ENCODE measurements around the gene RACK1.

RACK1 gene

DNA sequence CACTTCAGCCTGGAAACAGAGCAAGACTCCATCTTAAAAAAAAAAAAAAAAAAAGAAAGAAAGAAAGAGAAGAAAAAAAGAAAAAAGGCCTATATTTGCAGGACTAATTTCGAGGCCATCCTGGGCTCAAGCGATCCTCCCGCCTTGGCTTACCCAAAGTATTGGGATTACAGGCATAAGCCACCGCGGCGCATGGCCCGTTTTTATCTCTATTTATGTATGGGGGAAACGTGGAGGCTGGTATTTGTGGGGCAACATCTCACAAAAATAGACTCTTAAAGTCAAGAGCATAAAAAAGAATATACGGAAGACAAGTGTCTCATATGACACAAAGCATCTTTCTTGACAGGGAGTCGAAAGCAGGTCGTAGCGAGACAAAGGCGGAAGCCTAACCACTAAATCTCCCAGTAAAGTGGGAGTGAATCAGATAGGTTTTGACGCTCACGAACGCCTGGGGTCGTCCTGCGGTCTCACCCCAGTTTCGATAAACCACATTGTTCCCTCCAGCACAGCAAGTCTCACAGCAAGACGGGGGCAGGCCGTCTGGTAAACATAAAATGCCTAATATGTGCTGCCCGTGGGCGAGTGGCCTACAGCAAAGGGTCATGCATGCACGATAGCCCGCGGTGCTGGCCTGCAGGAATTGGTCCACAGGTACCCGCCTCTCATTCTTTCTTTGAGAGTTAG, 22.5 kb downstream of the RACK1 start:
- CTCF ChIA-PET = interaction anchor here (1.9 kb wide), 1 partner anchor 14 kb away, joined by 7 read pairs; no protein-coding TSS in a partner anchor
- TF ChIP-seq, protein P1, sequence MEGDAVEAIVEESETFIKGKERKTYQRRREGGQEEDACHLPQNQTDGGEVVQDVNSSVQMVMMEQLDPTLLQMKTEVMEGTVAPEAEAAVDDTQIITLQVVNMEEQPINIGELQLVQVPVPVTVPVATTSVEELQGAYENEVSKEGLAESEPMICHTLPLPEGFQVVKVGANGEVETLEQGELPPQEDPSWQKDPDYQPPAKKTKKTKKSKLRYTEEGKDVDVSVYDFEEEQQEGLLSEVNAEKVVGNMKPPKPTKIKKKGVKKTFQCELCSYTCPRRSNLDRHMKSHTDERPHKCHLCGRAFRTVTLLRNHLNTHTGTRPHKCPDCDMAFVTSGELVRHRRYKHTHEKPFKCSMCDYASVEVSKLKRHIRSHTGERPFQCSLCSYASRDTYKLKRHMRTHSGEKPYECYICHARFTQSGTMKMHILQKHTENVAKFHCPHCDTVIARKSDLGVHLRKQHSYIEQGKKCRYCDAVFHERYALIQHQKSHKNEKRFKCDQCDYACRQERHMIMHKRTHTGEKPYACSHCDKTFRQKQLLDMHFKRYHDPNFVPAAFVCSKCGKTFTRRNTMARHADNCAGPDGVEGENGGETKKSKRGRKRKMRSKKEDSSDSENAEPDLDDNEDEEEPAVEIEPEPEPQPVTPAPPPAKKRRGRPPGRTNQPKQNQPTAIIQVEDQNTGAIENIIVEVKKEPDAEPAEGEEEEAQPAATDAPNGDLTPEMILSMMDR (IDR thresholded peaks at IDR 0.05; ENCODE audit: control extremely low read depth, extremely low read depth, low read depth, missing control alignments) = no peak
- POLR2A ChIA-PET = interaction anchor here (2.6 kb wide), 1 partner anchor 30 kb away, joined by 7 read pairs; no protein-coding TSS in a partner anchor
- no peak for DNase-seq (ENCODE audit: extremely low spot score)

DNA sequence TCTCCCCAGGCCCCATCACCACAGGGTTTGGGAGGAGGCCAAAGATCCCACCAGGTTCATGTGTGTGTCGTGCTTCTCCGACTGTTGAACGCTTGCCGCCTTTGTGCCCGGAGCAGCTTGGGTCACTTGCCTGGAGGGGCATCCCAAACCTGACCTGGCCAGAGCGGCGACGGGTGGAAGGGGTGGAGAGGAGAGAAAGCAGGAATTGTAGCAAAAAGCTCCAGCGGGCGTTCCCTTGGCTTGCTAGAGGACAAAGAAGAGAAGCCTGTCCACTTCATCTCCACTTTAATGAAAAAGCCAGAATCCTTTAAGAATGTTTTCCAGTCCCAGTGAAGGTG, 23.6 kb downstream of the RACK1 start:
- ChIA-PET CTCF (interaction anchor here (1.0 to 1.8 kb wide), 2 partner anchors 9 to 12 kb away, joined by 3 to 4 read pairs; no protein-coding TSS in a partner anchor), POLR2A (no interaction called here)
- TF ChIP-seq, protein P1 (IDR thresholded peaks at IDR 0.05; ENCODE audit: control extremely low read depth, extremely low read depth, low read depth, missing control alignments) = no peak
- DNase-seq (ENCODE audit: extremely low spot score) = no peak

DNA sequence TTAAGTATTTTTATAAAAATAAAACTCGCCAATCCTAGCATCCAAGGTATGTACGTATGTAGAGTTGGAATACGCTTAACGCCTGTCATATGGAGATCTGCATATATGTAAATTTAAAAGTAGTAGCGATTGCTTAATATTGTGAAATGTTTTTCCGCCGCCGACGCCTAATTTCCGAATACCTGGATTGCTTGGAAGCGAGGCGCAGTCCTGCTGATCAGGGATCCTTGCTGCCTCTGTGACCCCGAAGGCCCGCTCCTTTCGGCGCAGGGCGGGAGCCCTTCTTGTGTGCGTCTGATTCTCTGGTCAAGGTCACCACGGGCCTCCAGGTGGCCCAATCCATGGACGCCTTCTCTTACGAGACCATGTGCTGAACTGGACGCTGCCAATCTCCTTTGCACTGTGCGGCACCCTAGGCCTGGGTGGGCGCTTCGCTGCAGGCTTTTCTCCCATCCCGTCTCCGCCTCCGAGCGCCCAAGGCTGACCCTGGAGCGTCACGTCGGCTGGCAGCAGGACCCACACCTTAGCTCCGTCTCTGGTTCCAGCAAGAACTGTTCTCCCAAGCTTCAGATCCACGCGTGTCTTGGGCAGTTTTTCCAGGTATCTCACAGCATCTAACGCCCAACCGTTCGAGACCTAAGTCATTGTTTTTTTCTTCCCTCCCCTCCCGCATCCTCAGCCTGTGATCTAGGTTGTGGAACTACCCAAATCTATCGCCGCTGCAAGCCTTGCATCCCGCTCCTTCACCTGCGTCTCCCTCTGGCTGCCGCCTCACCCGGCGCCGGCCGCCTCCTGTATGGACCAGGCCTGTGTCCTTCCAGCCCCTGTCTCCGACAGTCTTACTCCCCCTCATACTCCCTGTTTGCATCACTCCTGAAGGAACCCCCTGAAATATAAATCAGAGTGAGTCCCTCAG, 24.2 kb downstream of the RACK1 start:
- ChIA-PET CTCF (interaction anchor here (1.0 to 1.8 kb wide), 2 partner anchors 9 to 11 kb away, joined by 3 to 4 read pairs; no protein-coding TSS in a partner anchor), POLR2A (no interaction called here)
- TF ChIP-seq, protein P1 (IDR thresholded peaks at IDR 0.05; ENCODE audit: control extremely low read depth, extremely low read depth, low read depth, missing control alignments) = no peak
- no peak for DNase-seq (ENCODE audit: extremely low spot score)

DNA sequence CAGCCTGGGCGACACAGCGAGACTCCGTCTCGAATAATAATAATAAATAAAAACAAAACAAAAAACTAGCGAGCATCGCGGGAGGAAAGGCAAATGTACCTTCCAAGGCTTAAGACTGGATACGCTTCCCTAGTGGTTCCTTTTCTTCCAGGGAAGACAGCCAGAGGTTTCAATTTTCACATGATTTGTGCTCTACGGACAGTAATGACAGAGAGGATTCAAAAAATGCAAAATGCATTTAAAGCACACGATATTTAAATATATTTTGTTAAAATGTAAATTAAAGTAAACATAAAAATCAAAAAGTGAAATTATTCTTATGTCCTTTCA, 24.9 kb downstream of the RACK1 start:
- TF ChIP-seq, protein P1 (IDR thresholded peaks at IDR 0.05; ENCODE audit: control extremely low read depth, extremely low read depth, low read depth, missing control alignments) = no peak
- ChIA-PET CTCF (no interaction called here), POLR2A (no interaction called here)
- DNase-seq (ENCODE audit: extremely low spot score) = no peak

DNA sequence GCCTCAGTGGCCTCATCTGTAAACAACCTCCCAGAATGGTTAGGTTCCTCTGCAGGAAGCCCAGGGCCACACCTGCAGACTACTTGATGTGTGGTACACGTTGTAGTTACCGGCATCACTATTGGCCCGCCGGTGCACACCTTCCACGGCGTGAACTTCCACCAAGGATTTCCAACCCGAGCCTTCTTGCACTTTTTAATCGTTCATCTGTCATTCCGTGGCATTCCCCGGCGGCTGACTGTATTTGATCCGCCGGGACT, 26.0 kb downstream of the RACK1 start:
- no peak for DNase-seq (ENCODE audit: extremely low spot score)
- TF ChIP-seq, protein P1 (IDR thresholded peaks at IDR 0.05; ENCODE audit: control extremely low read depth, extremely low read depth, low read depth, missing control alignments) = no peak
- ChIA-PET POLR2A (no interaction called here), CTCF (no interaction called here)

DNA sequence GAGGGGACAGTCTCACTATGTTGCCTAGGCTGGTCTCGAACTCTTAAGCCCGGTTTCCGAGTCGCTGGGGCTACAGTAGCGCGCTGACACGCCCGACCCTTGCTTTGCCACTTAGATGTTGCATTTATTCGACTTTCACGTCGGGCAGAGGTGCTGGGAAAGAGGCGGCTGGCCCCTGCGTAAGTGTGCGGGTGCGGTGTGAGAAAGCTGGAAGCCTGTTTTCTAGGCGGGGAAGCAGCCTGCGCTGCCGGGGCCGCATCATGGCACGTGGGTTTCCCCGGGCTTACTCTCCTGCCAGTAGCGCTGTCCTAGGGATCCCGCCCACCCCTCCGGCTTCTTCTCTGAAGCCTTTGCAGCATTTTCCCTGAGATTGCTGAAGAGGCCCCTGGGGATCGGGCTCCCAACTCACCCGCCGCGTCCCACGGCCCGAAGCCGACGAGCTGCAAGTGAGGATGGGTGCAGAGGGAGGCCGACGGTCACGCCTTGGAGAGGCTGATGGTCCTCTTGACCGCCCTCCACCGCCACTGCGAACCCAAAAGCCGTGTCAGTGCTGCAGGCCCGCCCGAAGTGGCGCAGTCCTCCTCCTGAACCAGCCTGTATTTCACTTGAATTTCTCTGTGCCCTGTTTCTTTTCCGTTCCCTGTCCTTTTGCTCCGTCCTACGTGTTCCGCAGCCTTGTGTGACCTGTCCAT, 26.4 kb downstream of the RACK1 start:
- TF ChIP-seq, protein P1 (IDR thresholded peaks at IDR 0.05; ENCODE audit: control extremely low read depth, extremely low read depth, low read depth, missing control alignments) = no peak
- no peak for DNase-seq (ENCODE audit: extremely low spot score)
- CTCF ChIA-PET = no interaction called here
- POLR2A ChIA-PET = no interaction called here

Data from GM10248 (cell line).